Panc1 (cell line): ENCODE data around the gene CDC123.

Experiments used
- CTCF ChIP-seq: fragments of 450-650 bp; IDR thresholded peaks from 2 replicates; pipeline ENCODE4 v1.5.1; 2017; ENCODE audit warnings: mild to moderate bottlenecking
- TF ChIP-seq, protein P1 (sequence below), 2 experiments: IDR thresholded peaks; 2 replicates each; pipeline ENCODE4 v1.6.1; 2011 to 2012; ENCODE audit warnings: low read depth in 2 of 2, control low read depth in 1 of 2, low read length in 1 of 2, mild to moderate bottlenecking in 1 of 2, moderate library complexity in 1 of 2; ENCODE audit not compliant: insufficient read depth in 1 of 2

DNA sequence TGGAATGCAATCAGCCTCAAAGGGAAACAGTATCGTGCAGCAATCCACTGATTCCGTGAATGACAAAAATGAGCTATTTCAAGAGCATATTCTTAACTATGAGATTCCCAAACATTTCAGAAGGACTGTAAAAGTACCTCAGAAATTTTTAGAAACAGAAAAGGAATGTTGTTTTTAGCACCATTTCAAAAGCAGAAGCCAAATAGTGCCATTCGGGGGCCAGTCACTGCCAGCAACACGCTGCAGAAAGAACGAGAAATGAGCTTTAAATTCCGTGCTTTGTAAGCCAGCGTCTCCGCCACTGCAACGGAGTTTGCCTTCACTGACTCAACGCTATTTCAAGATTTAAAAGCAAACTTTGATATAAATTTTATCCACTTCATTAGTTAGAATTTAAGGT lies 6.6 kb upstream of the CDC123 start:
- TF ChIP-seq CTCF: no peak
- TF ChIP-seq, protein P1, sequence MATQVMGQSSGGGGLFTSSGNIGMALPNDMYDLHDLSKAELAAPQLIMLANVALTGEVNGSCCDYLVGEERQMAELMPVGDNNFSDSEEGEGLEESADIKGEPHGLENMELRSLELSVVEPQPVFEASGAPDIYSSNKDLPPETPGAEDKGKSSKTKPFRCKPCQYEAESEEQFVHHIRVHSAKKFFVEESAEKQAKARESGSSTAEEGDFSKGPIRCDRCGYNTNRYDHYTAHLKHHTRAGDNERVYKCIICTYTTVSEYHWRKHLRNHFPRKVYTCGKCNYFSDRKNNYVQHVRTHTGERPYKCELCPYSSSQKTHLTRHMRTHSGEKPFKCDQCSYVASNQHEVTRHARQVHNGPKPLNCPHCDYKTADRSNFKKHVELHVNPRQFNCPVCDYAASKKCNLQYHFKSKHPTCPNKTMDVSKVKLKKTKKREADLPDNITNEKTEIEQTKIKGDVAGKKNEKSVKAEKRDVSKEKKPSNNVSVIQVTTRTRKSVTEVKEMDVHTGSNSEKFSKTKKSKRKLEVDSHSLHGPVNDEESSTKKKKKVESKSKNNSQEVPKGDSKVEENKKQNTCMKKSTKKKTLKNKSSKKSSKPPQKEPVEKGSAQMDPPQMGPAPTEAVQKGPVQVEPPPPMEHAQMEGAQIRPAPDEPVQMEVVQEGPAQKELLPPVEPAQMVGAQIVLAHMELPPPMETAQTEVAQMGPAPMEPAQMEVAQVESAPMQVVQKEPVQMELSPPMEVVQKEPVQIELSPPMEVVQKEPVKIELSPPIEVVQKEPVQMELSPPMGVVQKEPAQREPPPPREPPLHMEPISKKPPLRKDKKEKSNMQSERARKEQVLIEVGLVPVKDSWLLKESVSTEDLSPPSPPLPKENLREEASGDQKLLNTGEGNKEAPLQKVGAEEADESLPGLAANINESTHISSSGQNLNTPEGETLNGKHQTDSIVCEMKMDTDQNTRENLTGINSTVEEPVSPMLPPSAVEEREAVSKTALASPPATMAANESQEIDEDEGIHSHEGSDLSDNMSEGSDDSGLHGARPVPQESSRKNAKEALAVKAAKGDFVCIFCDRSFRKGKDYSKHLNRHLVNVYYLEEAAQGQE (IDR thresholded peaks at IDR 0.05; ENCODE audit: insufficient read depth in 1 of 2, low read depth in 2 of 2, low read length in 1 of 2): no peak
